H9 (cell line): ENCODE measurements around the gene SRP9. TPM values are rescaled to one million over a fixed set of nuclear protein-coding genes. Genes with fewer than 3 reads are reported as not detected.

Experiments used
- DNase-seq: peaks from one replicate; pipeline ENCODE4 v3.0.0-alpha.2; 2017
- H2AFZ ChIP-seq: one replicate; pipeline ENCODE4 v1.6.1; 2013; ENCODE audit warnings: mild to moderate bottlenecking, low read length, control low read depth, moderate library complexity
- H2AK5ac ChIP-seq: 2 replicates; pipeline ENCODE4 v1.6.1; 2013; ENCODE audit warnings: low read length, control low read depth, mixed read lengths; ENCODE audit not compliant: insufficient read length
- H2BK120ac ChIP-seq: one replicate; pipeline ENCODE4 v1.6.1; 2013; ENCODE audit warnings: low read depth, mild to moderate bottlenecking, low read length, control low read depth, inconsistent platforms; ENCODE audit not compliant: poor library complexity, severe bottlenecking
- H2BK12ac ChIP-seq: 2 replicates; pipeline ENCODE4 v1.6.1; 2013; ENCODE audit warnings: low read length, control low read depth, mixed read lengths, low read depth; ENCODE audit not compliant: insufficient read length
- H2BK15ac ChIP-seq: 2 replicates; pipeline ENCODE4 v1.6.1; 2013; ENCODE audit warnings: low read depth, low read length, control low read depth
- H2BK20ac ChIP-seq: one replicate; pipeline ENCODE4 v1.6.1; 2013; ENCODE audit warnings: low read depth, mild to moderate bottlenecking, low read length, control low read depth, inconsistent platforms; ENCODE audit not compliant: poor library complexity, severe bottlenecking
- H2BK5ac ChIP-seq: 2 replicates; pipeline ENCODE4 v1.6.1; 2013; ENCODE audit warnings: low read length, control low read depth, mixed read lengths; ENCODE audit not compliant: insufficient read length
- H3K14ac ChIP-seq: 2 replicates; pipeline ENCODE4 v1.6.1; 2013; ENCODE audit warnings: low read length, control low read depth; ENCODE audit not compliant: insufficient read depth
- H3K18ac ChIP-seq: 2 replicates; pipeline ENCODE4 v1.6.1; 2013; ENCODE audit warnings: low read depth, mild to moderate bottlenecking, mixed read lengths, low read length, control low read depth; ENCODE audit not compliant: insufficient read length
- H3K23ac ChIP-seq: 2 replicates; pipeline ENCODE4 v1.6.1; 2013; ENCODE audit warnings: low read length, control low read depth, mixed read lengths, low read depth; ENCODE audit not compliant: insufficient read length
- H3K23me2 ChIP-seq: 2 replicates; pipeline ENCODE4 v1.6.1; 2013; ENCODE audit warnings: low read depth, mild to moderate bottlenecking, mixed read lengths, low read length, control low read depth; ENCODE audit not compliant: insufficient read length, poor library complexity, severe bottlenecking
- H3K27ac ChIP-seq: 2 replicates; pipeline ENCODE4 v1.5.1; 2013; ENCODE audit warnings: low read length, control low read depth, mixed read lengths, low read depth; ENCODE audit not compliant: insufficient read length
- H3K27me3 ChIP-seq: 2 replicates; pipeline ENCODE4 v1.6.1; 2013; ENCODE audit warnings: low read length, control low read depth, inconsistent platforms; ENCODE audit not compliant: insufficient read depth
- H3K4ac ChIP-seq: 2 replicates; pipeline ENCODE4 v1.6.1; 2013; ENCODE audit warnings: low read depth, mild to moderate bottlenecking, control low read depth, inconsistent platforms, low read length, moderate library complexity
- H3K4me1 ChIP-seq: 2 replicates; pipeline ENCODE4 v1.6.1; 2013; ENCODE audit warnings: low read length, control low read depth, inconsistent platforms; ENCODE audit not compliant: insufficient read depth
- H3K4me2 ChIP-seq: 2 replicates; pipeline ENCODE4 v1.6.1; 2013; ENCODE audit warnings: low read length, control low read depth, mixed read lengths; ENCODE audit not compliant: insufficient read length, insufficient read depth
- H3K56ac ChIP-seq: 2 replicates; pipeline ENCODE4 v1.6.1; 2013; ENCODE audit warnings: low read depth, mild to moderate bottlenecking, mixed read lengths, low read length, control low read depth; ENCODE audit not compliant: insufficient read length
- H3K79me1 ChIP-seq: 2 replicates; pipeline ENCODE4 v1.6.1; 2013; ENCODE audit warnings: low read depth, mild to moderate bottlenecking, moderate library complexity, low read length, control low read depth, inconsistent platforms; ENCODE audit not compliant: insufficient read depth, poor library complexity, severe bottlenecking
- H3K79me2 ChIP-seq: 2 replicates; pipeline ENCODE4 v1.6.1; 2013; ENCODE audit warnings: low read length, control low read depth, inconsistent platforms; ENCODE audit not compliant: insufficient read depth
- H3K9ac ChIP-seq: 2 replicates; pipeline ENCODE4 v1.6.1; 2013; ENCODE audit warnings: low read length, control low read depth, mixed read lengths; ENCODE audit not compliant: insufficient read length; ENCODE audit errors: extremely low read depth
- H3K9me3 ChIP-seq: one replicate; pipeline ENCODE4 v1.6.1; 2013; ENCODE audit warnings: low read depth, low read length, inconsistent platforms; ENCODE audit not compliant: control insufficient read depth
- H3T11ph ChIP-seq: one replicate; pipeline ENCODE4 v1.6.1; 2013; ENCODE audit warnings: mild to moderate bottlenecking, low read length, control low read depth, inconsistent platforms
- H4K20me1 ChIP-seq: one replicate; pipeline ENCODE4 v1.6.1; 2013; ENCODE audit not compliant: control insufficient read depth, insufficient read length, insufficient read depth
- H4K5ac ChIP-seq: 2 replicates; pipeline ENCODE4 v1.6.1; 2013; ENCODE audit warnings: low read depth, mild to moderate bottlenecking, mixed read lengths, low read length, control low read depth; ENCODE audit not compliant: insufficient read length
- H4K8ac ChIP-seq: replicated peaks from 2 replicates; pipeline ENCODE4 v1.6.1; 2013; ENCODE audit warnings: low read length, control low read depth, mixed read lengths, low read depth; ENCODE audit not compliant: insufficient read length
- H4K91ac ChIP-seq: 2 replicates; pipeline ENCODE4 v1.6.1; 2013; ENCODE audit warnings: low read depth, mild to moderate bottlenecking, moderate library complexity, mixed read lengths, low read length, control low read depth; ENCODE audit not compliant: insufficient read length
- H3K27ac Mint-ChIP-seq, 3 experiments: 2 replicates in 2 of 3; 3 replicates in 1 of 3; pipeline ENCODE4 v1.8.0; 2020 to 2021; ENCODE audit warnings: mixed read lengths in 3 of 3, mild to moderate bottlenecking in 1 of 3, moderate library complexity in 1 of 3
- H3K27me3 Mint-ChIP-seq: 2 replicates; pipeline ENCODE4 v1.8.0; 2021; ENCODE audit warnings: low read depth, mild to moderate bottlenecking, moderate library complexity, mixed read lengths
- H3K36me3 Mint-ChIP-seq, 3 experiments: 2 replicates in 2 of 3; 3 replicates in 1 of 3; pipeline ENCODE4 v1.8.0; 2020 to 2021; ENCODE audit warnings: low read depth in 3 of 3, mixed read lengths in 3 of 3; ENCODE audit not compliant: insufficient read depth in 1 of 3
- H3K4me1 Mint-ChIP-seq, 2 experiments: 2 replicates each; pipeline ENCODE4 v1.8.0; 2020; ENCODE audit warnings: mixed read lengths in 2 of 2
- H3K4me3 Mint-ChIP-seq, 2 experiments: 2 replicates in 1 of 2; 3 replicates in 1 of 2; pipeline ENCODE4 v1.8.0; 2020 to 2021; ENCODE audit warnings: mild to moderate bottlenecking in 2 of 2, mixed read lengths in 2 of 2, moderate library complexity in 1 of 2
- H3K9me3 Mint-ChIP-seq, 2 experiments: 2 replicates in 1 of 2; 3 replicates in 1 of 2; pipeline ENCODE4 v1.8.0; 2020; ENCODE audit warnings: mild to moderate bottlenecking in 2 of 2, mixed read lengths in 2 of 2, moderate library complexity in 1 of 2
- CTCF ChIP-seq: fragments of 200-600 bp; sonication (generic); conservative IDR thresholded peaks from 3 replicates; pipeline ENCODE4 v1.8.0; 2021; ENCODE audit warnings: antibody characterized with exemption, mild to moderate bottlenecking
- WGBS: extraction: QIAGEN DNeasy Blood & Tissue Kit; methylation state at CpG from one replicate; pipeline ENCODE4 v1.1.7; 2013; ENCODE audit warnings: missing lambda C conversion rate, low lambda C conversion rate, mixed read lengths; ENCODE audit not compliant: insufficient read length; ENCODE audit errors: extremely low coverage; 5-methylcytosine and 5-hydroxymethylcytosine counted together
- total RNA-seq: library from RNA; stranded (reverse); gene quantifications from 2 replicates; pipeline ENCODE4 v1.2.1, GENCODE V29; 2021

The SRP9 gene
- total RNA-seq, 1 experiment from 2014 or later = 403 TPM

DNA sequence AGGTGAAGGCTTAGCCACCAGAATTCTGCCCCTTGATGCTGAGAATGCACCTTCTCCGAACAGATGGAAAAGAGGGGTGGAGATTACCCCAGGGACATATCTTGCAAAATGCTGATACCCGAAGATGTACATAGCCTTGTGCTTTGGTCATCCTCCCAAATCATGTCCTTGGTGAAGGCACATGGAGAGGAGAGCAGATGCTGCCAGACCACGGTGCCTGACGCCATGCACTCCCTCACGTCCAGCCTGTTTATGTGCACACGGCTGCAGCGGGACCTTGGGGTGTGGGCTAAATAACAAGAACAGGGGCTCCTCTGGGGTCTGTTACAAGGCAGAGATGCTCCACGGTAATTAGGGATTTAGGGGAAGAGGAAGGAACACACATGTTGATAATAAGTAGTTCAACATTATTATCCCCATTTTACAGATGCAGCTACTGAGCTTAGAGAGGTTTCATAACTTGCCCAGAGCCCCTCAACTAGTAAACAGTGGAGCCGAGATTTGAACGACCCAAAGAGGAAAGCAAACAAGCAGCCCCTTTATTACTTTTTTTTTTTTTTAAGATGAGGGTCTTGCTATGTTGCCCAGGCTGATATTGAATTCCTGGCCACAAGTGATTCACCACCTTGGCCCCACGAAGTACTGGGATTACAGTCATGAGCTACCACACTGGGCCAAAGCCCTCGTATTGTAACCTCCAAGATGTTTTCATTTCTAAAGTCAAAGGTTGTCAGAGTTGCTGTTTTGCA, 45.2 kb downstream of the SRP9 start:
- Mint-ChIP-seq H3K9me3 (no peaks in the 10 kb centered on the region), H3K27ac (no peak overlapping the region; a peak in 1 of 7 replicates), H3K4me3 (no peak overlapping the region), H3K4me1 (peaks cover 40 to 49% of the 10 kb centered on the region in 2 experiments), H3K27me3 (no peaks in the 10 kb centered on the region), H3K36me3 (peaks cover 0 to 4% (median 0%) of the 10 kb centered on the region in 3 experiments; a peak in 2 of 7 replicates)
- Histone ChIP-seq H3T11ph (no peak overlapping the region), H4K5ac (no peak overlapping the region), H3K18ac (no peak overlapping the region), H3K4ac (no peak overlapping the region), H3K79me1 (no peaks in the 10 kb centered on the region), H3K79me2 (no peaks in the 10 kb centered on the region), H3K14ac (no peak overlapping the region), H4K20me1 (no peaks in the 10 kb centered on the region), H2BK15ac (no peak overlapping the region), H3K56ac (no peak overlapping the region), H4K8ac (no peak overlapping the region), H2BK120ac (no peak overlapping the region), H2AFZ (no peak overlapping the region), H3K27ac (no peak overlapping the region), H2BK5ac (no peak overlapping the region), H3K27me3 (no peaks in the 10 kb centered on the region), H3K4me1 (peaks cover 5% of the 10 kb centered on the region), H3K23me2 (no peaks in the 10 kb centered on the region), H2AK5ac (no peak overlapping the region), H3K9me3 (no peaks in the 10 kb centered on the region), H3K23ac (no peak overlapping the region), H3K4me2 (no peak overlapping the region), H4K91ac (no peak overlapping the region), H3K9ac (no peak overlapping the region), H2BK20ac (no peak overlapping the region), H2BK12ac (no peak overlapping the region)
- TF ChIP-seq CTCF = no peak
- WGBS = no CpG with 5 or more reads among the region's 12 CpGs
- no peak for DNase-seq
